ENCODE results near the gene CD177.

GRCh38 chr19:43353606-43354304 is at the start of gene CD177:
- no peak for TF ChIP-seq CTCF (IDR thresholded peaks at IDR 0.05)
- TF ChIP-seq POLR2A (IDR thresholded peaks at IDR 0.05), result no peak

All from uterus (tissue), 2 donors.